M059J (cell line): ENCODE measurements around the gene CENPO. TPM values are rescaled to one million over a fixed set of nuclear protein-coding genes. Genes with fewer than 3 reads are reported as not detected.

Experiments used
- DNase-seq: peaks from one replicate; pipeline ENCODE4 v3.0.0-alpha.2; 2012; ENCODE audit warnings: low read depth
- total RNA-seq: library from RNA; depleted of rRNA; stranded (reverse); fragments of >200 nt; shearing (Covaris generic); gene quantifications from 2 replicates; pipeline ENCODE4 v1.2.3, GENCODE V29; 2014; rRNA removed

CENPO gene
- total RNA-seq: 31.0 and 33.9 TPM in 2 replicates

GRCh38 chr2:24792874-24793760, at the start of gene CENPO, which contains the start of gene PTRHD1:
Gene CENPO, plus strand, starts transcription at chr2:24793425. Its CDS starts 495 bp downstream, at chr2:24793920.
Gene PTRHD1, minus strand, starts transcription at chr2:24793391. Its CDS starts 14 bp downstream, at chr2:24793377.
- DNase-seq: peak; percentile 94

GRCh38 chr2:24743924-24744323, 49.3 kb upstream of the CENPO start:
- no peak for DNase-seq

- no peak for DNase-seq
Measured at GRCh38 chr2:24744356-24744755, 48.9 kb upstream of the CENPO start.

GRCh38 chr2:24745825-24746224, 47.4 kb upstream of the CENPO start:
- no peak for DNase-seq

- DNase-seq: no peak
Measured at GRCh38 chr2:24747299-24747698, 45.9 kb upstream of the CENPO start.

GRCh38 chr2:24749069-24749691, 44.0 kb upstream of the CENPO start:
- no peak for DNase-seq

GRCh38 chr2:24754985-24755705, 38.1 kb upstream of the CENPO start:
- DNase-seq: peak; percentile 5

- no peak for DNase-seq
Measured at GRCh38 chr2:24756789-24757188, 36.4 kb upstream of the CENPO start.

- no peak for DNase-seq
Measured at GRCh38 chr2:24761866-24762265, 31.4 kb upstream of the CENPO start.

- no peak for DNase-seq
Measured at GRCh38 chr2:24762518-24762917, 30.7 kb upstream of the CENPO start.

- no peak for DNase-seq
Measured at GRCh38 chr2:24763843-24764242, 29.4 kb upstream of the CENPO start.

GRCh38 chr2:24766609-24767008, 26.6 kb upstream of the CENPO start:
- no peak for DNase-seq

- DNase-seq: no peak
Measured at GRCh38 chr2:24768013-24768412, 25.2 kb upstream of the CENPO start.

- no peak for DNase-seq
Measured at GRCh38 chr2:24768601-24769000, 24.6 kb upstream of the CENPO start.

GRCh38 chr2:24771061-24771460, 22.2 kb upstream of the CENPO start:
- no peak for DNase-seq

- peak; percentile 5 for DNase-seq
Measured at GRCh38 chr2:24771764-24772586, 21.2 kb upstream of the CENPO start.

- DNase-seq: peak; percentile 4
Measured at GRCh38 chr2:24774373-24774772, 18.9 kb upstream of the CENPO start.

- no peak for DNase-seq
Measured at GRCh38 chr2:24779116-24779515, 14.1 kb upstream of the CENPO start.

- no peak for DNase-seq
Measured at GRCh38 chr2:24783641-24784040, 9.6 kb upstream of the CENPO start.

GRCh38 chr2:24785671-24786321, 7.4 kb upstream of the CENPO start:
- DNase-seq: no peak

GRCh38 chr2:24787532-24787931, 5.7 kb upstream of the CENPO start:
- DNase-seq: no peak
